ENCODE data around the gene TOMM6.

GRCh38 chr6:41750374-41750773 is 37.1 kb upstream of the TOMM6 start:
- TF ChIP-seq CTCF (IDR thresholded peaks at IDR 0.05; ENCODE audit: low read depth, low read length) (no peak), EZH2phosphoT487 (IDR thresholded peaks at IDR 0.05; ENCODE audit: low read depth) (no peak)
